ENCODE measurements around the gene CNTN5. TPM values are rescaled to one million over a fixed set of nuclear protein-coding genes. Genes with fewer than 3 reads are reported as not detected.

CNTN5 gene
- total RNA-seq, 1 donor from 2014 or later, result 17.7 TPM

GRCh38 chr11:99537681-99538080, 516.9 kb downstream of the CNTN5 start:
- no peak overlapping the region for H3K4me3 Mint-ChIP-seq
- H3K36me3 Mint-ChIP-seq, result no peaks in the 10 kb centered on the region
- H3K4me1 Mint-ChIP-seq, result no peaks in the 10 kb centered on the region
- no peak for TF ChIP-seq CTCF (IDR thresholded peaks at IDR 0.05; ENCODE audit: unreplicated experiment)
- no peak for DNase-seq (ENCODE audit: low spot score in 2 of 2, unreplicated experiment in 2 of 2)
- H3K27ac Mint-ChIP-seq, result no peak overlapping the region
- peaks cover under 1% of the 10 kb centered on the region for H3K9me3 Mint-ChIP-seq
- H3K27me3 Mint-ChIP-seq (ENCODE audit: low read depth), result no peaks in the 10 kb centered on the region

- Mint-ChIP-seq H3K27ac (no peak overlapping the region), H3K4me3 (no peak overlapping the region), H3K9me3 (peaks cover 12% of the 10 kb centered on the region), H3K27me3 (ENCODE audit: low read depth) (no peaks in the 10 kb centered on the region), H3K4me1 (no peaks in the 10 kb centered on the region), H3K36me3 (no peaks in the 10 kb centered on the region)
- no peak for TF ChIP-seq CTCF (IDR thresholded peaks at IDR 0.05; ENCODE audit: unreplicated experiment)
- no peak for DNase-seq (ENCODE audit: low spot score in 2 of 2, unreplicated experiment in 2 of 2)
Observed at GRCh38 chr11:99545616-99546015, 524.9 kb downstream of the CNTN5 start.

GRCh38 chr11:99548264-99548663, 527.5 kb downstream of the CNTN5 start:
- TF ChIP-seq CTCF (IDR thresholded peaks at IDR 0.05; ENCODE audit: unreplicated experiment), result no peak
- no peak for DNase-seq (ENCODE audit: low spot score in 2 of 2, unreplicated experiment in 2 of 2)
- Mint-ChIP-seq H3K36me3 (no peaks in the 10 kb centered on the region), H3K27ac (no peak overlapping the region), H3K9me3 (peaks cover 12% of the 10 kb centered on the region), H3K27me3 (ENCODE audit: low read depth) (no peaks in the 10 kb centered on the region), H3K4me3 (no peak overlapping the region), H3K4me1 (no peaks in the 10 kb centered on the region)

GRCh38 chr11:99554232-99554903, 533.6 kb downstream of the CNTN5 start:
- H3K27ac Mint-ChIP-seq, result no peak overlapping the region
- no peak for TF ChIP-seq CTCF (IDR thresholded peaks at IDR 0.05; ENCODE audit: unreplicated experiment)
- no peaks in the 10 kb centered on the region for H3K27me3 Mint-ChIP-seq (ENCODE audit: low read depth)
- H3K36me3 Mint-ChIP-seq, result no peaks in the 10 kb centered on the region
- H3K9me3 Mint-ChIP-seq, result no peaks in the 10 kb centered on the region
- no peaks in the 10 kb centered on the region for H3K4me1 Mint-ChIP-seq
- no peak overlapping the region for H3K4me3 Mint-ChIP-seq
- DNase-seq (ENCODE audit: low spot score in 2 of 2, unreplicated experiment in 2 of 2), result no peak

- Mint-ChIP-seq H3K4me3 (no peak overlapping the region), H3K27me3 (ENCODE audit: low read depth) (no peaks in the 10 kb centered on the region), H3K9me3 (peaks cover under 1% of the 10 kb centered on the region), H3K36me3 (no peaks in the 10 kb centered on the region), H3K4me1 (no peaks in the 10 kb centered on the region), H3K27ac (no peak overlapping the region)
- DNase-seq (ENCODE audit: low spot score in 2 of 2, unreplicated experiment in 2 of 2), result no peak
- no peak for TF ChIP-seq CTCF (IDR thresholded peaks at IDR 0.05; ENCODE audit: unreplicated experiment)
Observed at GRCh38 chr11:99555486-99555885, 534.7 kb downstream of the CNTN5 start.

GRCh38 chr11:99565333-99565732, 544.6 kb downstream of the CNTN5 start:
- TF ChIP-seq CTCF (IDR thresholded peaks at IDR 0.05; ENCODE audit: unreplicated experiment), result no peak
- Mint-ChIP-seq H3K27me3 (ENCODE audit: low read depth) (no peaks in the 10 kb centered on the region), H3K9me3 (peaks cover 23% of the 10 kb centered on the region), H3K4me3 (no peak overlapping the region), H3K27ac (no peak overlapping the region), H3K36me3 (no peaks in the 10 kb centered on the region), H3K4me1 (peaks cover 4% of the 10 kb centered on the region)
- no peak for DNase-seq (ENCODE audit: low spot score in 2 of 2, unreplicated experiment in 2 of 2)
